LNCaP clone FGC (cell line): ENCODE measurements around the gene LCP2.

ENCODE experiments used
- DNase-seq: peaks from one replicate; pipeline ENCODE4 v3.0.0-alpha.2; 2011; ENCODE audit warnings: low read depth
- H3K4me3 ChIP-seq: 2 replicates; pipeline ENCODE4 v1.5.1; 2011; ENCODE audit warnings: mild to moderate bottlenecking, low read depth, low read length, control low read depth
- TF ChIP-seq, protein P1 (sequence below): IDR thresholded peaks from 2 replicates; pipeline ENCODE4 v1.5.1; 2012; ENCODE audit warnings: mild to moderate bottlenecking; ENCODE audit not compliant: control insufficient read depth, insufficient read depth; ENCODE audit errors: extremely low read depth

The LCP2 gene

DNA sequence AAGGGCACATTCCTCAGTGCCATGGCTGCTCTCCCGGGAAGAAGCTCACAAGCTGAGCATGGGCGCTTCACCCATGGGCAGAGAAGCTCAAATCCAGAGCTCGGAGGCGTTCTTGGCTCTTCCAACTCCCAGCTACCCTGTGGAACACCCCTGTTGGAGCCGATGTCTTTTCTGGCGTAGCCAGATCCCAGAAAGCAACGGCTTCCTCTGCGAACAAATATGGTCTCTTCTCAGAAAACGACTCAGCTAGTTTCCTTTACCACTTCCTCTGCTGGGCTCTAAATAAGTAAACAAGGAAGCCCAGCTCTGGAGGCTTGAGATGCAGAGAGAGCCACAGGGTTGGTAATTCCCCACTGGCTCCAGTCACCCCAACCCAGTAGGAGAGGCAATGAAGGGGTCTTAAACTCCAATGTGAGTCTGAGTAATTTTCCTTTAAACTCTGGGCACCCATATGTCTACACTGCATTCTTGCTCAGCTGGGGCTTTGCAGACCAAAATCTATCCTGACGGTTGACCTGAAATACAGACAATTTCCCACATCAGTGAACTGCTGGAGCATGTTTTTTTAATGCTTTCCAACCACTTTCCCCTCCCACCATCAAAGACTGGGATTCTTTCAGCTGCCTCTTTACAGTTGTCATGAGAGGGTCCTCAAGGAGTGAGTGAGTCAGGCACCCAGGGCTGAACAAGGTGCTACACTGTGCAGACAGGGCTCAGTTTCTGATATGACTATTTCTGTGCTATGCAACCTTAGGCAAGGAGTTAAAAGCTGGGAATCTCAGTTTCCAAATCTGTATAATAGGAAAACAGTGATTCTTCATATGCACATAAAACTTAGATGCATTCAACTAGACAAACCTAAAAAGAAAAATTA is at the start of gene LCP2:
Gene LCP2, minus strand, starts transcription at position 189 of the 874 bp plus-strand sequence. Its CDS starts 166 bp downstream, at position 23.
- no peak for DNase-seq
- no peak within 1 kb of the TSS for H3K4me3 ChIP-seq
- TF ChIP-seq, protein P1, sequence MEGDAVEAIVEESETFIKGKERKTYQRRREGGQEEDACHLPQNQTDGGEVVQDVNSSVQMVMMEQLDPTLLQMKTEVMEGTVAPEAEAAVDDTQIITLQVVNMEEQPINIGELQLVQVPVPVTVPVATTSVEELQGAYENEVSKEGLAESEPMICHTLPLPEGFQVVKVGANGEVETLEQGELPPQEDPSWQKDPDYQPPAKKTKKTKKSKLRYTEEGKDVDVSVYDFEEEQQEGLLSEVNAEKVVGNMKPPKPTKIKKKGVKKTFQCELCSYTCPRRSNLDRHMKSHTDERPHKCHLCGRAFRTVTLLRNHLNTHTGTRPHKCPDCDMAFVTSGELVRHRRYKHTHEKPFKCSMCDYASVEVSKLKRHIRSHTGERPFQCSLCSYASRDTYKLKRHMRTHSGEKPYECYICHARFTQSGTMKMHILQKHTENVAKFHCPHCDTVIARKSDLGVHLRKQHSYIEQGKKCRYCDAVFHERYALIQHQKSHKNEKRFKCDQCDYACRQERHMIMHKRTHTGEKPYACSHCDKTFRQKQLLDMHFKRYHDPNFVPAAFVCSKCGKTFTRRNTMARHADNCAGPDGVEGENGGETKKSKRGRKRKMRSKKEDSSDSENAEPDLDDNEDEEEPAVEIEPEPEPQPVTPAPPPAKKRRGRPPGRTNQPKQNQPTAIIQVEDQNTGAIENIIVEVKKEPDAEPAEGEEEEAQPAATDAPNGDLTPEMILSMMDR = no peak

DNA sequence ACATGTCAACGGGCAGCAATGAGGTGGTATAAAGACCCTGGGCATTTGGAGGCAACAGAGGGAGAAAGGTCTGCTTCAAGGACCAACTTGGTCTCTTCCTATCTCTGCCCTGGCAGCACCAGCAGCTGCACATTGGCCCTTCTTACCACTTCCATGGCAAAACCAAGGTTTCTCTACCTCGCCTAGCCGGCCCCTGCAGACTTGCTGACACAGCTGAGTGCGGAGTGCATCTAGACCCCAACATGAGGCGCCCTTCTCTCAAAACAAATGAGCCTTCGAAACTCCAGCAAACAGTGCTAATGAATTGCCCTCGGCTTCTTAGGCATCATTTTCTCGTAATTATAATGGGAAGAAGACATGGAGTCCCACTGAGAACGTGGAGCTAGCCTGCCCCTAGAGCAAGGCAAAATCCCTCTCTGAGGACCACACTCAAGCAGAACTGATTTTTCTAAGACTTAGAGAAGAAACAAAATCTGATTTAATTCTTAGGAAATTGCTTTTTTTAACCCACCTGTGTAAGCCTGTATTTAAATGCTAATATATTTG is 49.5 kb upstream of the LCP2 start:
- no peak for DNase-seq
- TF ChIP-seq, protein P1 = no peak
- no peak overlapping the region for H3K4me3 ChIP-seq

DNA sequence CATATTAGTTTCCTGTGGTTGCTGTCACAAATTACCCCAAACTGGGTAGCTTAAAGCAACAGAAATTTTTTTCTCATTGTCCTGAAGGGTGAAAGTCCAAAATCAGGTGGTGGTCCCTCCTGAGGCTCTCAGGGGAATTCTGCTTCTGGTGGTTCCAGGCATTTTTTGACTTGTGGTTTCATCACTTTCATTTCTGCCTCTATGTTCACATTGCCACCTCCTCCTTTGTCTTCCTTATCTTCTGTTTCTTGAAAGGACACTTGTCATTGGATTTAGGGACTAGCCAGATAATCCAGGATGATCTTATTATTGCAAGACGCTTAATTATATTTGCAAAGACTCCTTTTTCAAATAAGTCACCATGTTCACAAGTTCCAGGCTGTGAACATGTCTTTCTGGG is 48.4 kb upstream of the LCP2 start:
- no peak overlapping the region for H3K4me3 ChIP-seq
- TF ChIP-seq, protein P1 = no peak
- no peak for DNase-seq

DNA sequence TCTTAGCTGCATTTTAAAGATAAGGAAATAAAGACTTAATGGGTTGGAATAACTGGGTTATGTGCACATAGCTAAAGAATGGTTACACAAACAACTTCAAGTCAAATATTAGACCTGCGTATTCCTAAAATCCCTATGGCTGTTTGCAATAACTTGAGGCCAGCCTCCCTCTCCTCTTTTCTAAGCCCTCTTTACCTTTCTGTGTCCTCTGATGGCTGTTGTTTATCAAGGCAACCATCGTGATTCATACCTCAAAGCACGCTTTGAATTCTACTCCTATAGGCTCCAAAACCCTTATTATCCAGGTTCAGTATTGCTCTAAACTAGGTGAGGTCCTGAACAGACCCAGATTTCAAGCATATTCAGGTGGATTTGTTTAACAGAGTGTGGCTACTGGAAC is 45.6 kb upstream of the LCP2 start:
- DNase-seq = no peak
- TF ChIP-seq, protein P1 = no peak
- H3K4me3 ChIP-seq = no peak overlapping the region

DNA sequence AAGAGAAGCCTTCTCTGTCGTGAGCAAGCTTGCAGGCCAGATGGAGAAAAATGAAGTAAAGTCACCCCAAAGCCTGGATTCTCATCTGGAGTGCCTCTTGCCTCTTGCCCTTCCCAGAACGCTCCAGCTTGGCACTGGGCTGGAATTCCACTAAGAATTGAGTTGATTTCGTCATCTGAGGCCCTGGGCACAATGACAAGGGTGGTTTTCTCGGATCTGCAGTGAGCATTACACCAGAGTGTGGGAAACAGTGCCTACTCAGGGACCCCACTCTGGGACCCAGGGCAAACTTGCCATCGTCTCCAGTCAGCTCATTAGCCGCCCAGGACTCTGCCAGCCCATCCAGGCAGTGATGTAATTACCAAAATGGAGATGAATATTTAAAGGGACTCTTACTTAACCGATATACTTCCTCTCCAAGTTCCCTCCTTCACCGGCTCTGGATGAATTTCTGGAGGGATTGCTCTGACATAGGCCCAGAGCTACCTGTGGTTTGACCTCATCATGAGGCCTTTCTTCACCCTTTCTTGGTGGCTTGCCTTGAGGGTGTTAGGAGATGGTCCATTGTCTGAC is 44.7 kb upstream of the LCP2 start:
- H3K4me3 ChIP-seq = no peak overlapping the region
- DNase-seq = no peak
- TF ChIP-seq, protein P1 = no peak

DNA sequence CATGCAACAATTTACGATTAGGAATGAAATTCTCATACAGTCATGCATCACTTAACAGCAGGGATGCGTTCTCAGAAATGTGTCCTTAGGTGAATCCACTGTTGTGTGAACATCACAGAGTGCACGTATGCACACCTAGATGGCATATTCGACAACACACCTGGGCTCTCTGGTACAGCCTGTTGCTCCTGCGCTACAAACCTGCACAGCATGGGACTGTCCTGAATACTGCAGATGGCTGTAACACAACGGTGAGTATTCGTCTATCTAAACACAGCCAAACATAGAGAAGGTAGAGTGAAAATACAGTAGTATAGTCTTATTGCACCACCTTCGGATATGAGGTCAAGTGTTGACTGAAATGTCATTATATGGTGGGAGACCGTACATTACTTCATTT is 44.0 kb upstream of the LCP2 start:
- TF ChIP-seq, protein P1 = no peak
- H3K4me3 ChIP-seq = no peak overlapping the region
- DNase-seq = no peak
